Measurements from ENCODE around the gene LRMDA. TPM values are rescaled to one million over a fixed set of nuclear protein-coding genes. Genes with fewer than 3 reads are reported as not detected.
A peak's percentile ranks its signal among the peaks of the same experiment; 100 is the strongest.

LRMDA gene
- total RNA-seq, 1 experiment from 2014 or later = 7.9 TPM

- no peak for DNase-seq (ENCODE audit: low read depth)
Measured at GRCh38 chr10:76333796-76334195, 902.4 kb downstream of the LRMDA start.

GRCh38 chr10:76334255-76334654 is 902.8 kb downstream of the LRMDA start:
- no peak for DNase-seq (ENCODE audit: low read depth)

GRCh38 chr10:76336213-76336963 is 905.0 kb downstream of the LRMDA start:
- DNase-seq (ENCODE audit: low read depth) = peak; percentile 75

DNA sequence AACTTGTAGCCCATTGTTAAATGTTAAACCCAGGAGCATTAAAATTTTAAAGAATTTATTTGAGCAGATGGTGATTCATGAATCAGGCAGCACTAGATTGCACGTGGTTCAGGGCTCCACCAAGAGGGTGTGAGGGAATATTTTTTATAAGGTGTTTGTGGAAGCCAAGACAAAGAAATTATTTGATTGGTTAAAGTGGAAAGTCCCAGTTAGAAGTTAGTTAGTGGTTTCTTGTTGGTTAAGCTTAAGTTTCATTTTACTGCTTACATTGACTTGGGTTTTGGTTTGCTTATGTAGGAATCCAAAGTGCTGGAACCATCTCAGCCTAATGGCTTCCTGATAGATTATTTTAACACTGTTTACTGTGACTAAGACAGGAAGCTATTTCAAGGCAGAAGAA is 906.2 kb downstream of the LRMDA start:
- peak; percentile 58 for DNase-seq (ENCODE audit: low read depth)

DNA sequence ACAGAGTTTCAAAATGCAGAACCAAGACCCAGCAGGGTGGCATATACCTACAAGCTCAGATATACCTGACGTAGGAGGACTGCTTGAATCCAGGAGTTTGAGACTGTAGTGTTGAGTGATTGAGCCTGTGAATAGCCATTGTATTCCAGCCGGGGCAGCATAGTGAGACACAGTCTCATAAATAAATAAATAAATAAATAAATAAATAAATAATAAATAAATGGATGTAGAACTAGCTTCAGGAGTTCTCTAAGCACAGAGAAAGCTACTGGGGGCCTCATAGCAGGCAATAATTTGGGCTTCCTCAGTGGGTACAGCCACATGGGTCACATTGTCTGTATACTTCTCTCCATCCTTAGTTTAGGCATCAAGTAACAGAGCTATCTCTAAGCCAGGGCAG is 906.8 kb downstream of the LRMDA start:
- DNase-seq (ENCODE audit: low read depth) = no peak

- no peak for DNase-seq (ENCODE audit: low read depth)
Measured at GRCh38 chr10:76341740-76342139, 910.3 kb downstream of the LRMDA start.

DNA sequence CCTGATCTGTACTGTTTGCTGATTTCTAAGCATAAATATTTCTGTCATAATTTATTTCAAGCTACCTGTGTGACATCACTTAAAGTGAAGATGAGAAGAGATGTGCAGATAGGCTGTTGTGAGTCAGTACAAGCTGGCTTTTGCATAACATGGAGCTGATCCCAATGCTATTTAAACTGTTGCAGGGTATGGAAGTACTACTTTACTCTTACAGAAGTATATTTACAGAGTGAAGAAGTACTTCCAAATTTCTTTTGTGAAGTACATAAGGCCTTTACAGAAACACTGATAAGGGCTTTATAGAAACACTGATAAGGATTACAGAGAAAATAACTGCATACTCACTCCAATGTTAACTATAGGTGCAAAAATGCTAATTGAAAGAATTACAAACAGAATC is 911.6 kb downstream of the LRMDA start:
- no peak for DNase-seq (ENCODE audit: low read depth)

DNA sequence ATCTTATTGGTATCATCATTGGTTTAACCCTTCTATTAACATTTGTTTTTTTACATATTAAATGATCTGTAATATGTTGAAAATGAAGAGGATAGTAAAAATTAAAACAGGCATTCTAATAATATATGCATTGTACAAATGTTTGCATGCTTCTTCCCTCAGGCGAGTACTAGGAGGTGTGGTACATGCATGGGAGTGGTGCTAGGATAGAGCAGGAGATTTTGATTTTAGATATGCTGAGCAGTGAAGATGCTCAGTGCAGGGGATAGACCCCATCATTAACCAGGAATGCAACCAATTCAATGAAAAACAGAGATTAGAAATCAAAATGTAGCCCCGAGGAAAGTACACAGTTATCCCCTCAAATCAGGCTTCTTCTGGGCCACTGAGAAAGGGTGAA is 916.4 kb downstream of the LRMDA start:
- DNase-seq (ENCODE audit: low read depth) = no peak

DNA sequence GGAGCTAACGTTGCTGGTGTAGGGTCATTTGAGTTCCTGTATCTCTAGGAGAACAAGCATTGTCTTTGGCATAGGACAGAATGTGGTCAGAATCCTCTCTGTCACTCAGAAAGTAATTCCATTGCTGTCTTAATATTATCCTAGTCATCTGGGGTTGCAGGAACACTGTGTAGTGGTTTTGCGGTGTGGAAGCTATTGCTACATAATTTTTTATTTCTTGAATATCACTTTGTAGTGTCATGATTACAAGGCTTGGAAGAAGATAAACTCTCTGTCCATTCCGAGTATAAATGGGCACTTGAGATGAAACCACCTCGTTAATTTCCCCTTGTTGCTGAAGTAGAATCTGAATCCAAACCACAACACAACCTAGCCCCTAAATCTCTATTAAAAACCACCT is 919.2 kb downstream of the LRMDA start:
- peak; percentile 89 for DNase-seq (ENCODE audit: low read depth)

- peak; percentile 94 for DNase-seq (ENCODE audit: low read depth)
Measured at GRCh38 chr10:76352300-76352699, 920.9 kb downstream of the LRMDA start.

GRCh38 chr10:76353237-76353851 is 921.9 kb downstream of the LRMDA start:
- no peak for DNase-seq (ENCODE audit: low read depth)

GRCh38 chr10:76354212-76354738 is 922.9 kb downstream of the LRMDA start:
- no peak for DNase-seq (ENCODE audit: low read depth)

- no peak for DNase-seq (ENCODE audit: low read depth)
Measured at GRCh38 chr10:76354921-76355320, 923.5 kb downstream of the LRMDA start.

GRCh38 chr10:76356557-76356956 is 925.1 kb downstream of the LRMDA start:
- peak; percentile 63 for DNase-seq (ENCODE audit: low read depth)

GRCh38 chr10:76357726-76358415 is 926.4 kb downstream of the LRMDA start:
- DNase-seq (ENCODE audit: low read depth) = no peak

GRCh38 chr10:76358743-76359395 is 927.4 kb downstream of the LRMDA start:
- DNase-seq (ENCODE audit: low read depth) = no peak

GRCh38 chr10:76375761-76376160 is 944.3 kb downstream of the LRMDA start:
- DNase-seq (ENCODE audit: low read depth) = no peak

DNA sequence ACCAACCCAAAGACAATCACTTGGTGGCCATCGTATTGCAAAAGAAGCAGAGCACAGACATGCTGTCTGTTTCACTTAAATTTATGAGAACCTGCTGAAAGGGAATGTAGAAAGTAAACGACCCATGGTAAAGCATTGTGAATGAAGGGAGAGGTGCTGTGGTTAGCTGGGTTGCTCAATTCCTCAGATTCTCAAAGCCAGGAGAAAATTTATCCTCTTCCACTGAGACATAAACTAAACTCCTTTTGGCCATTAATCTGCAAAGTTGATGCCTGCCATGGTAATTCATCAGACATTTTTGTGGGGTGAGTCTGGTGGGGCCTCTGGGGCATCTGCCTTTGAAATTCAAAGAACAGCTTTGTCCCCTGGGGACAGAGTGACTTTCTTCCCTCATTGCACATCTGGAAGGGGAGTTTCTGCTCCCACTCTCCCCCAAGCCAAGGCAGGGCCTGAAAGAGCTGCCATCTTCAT is 951.0 kb downstream of the LRMDA start:
- peak; percentile 96 for DNase-seq (ENCODE audit: low read depth)

DNA sequence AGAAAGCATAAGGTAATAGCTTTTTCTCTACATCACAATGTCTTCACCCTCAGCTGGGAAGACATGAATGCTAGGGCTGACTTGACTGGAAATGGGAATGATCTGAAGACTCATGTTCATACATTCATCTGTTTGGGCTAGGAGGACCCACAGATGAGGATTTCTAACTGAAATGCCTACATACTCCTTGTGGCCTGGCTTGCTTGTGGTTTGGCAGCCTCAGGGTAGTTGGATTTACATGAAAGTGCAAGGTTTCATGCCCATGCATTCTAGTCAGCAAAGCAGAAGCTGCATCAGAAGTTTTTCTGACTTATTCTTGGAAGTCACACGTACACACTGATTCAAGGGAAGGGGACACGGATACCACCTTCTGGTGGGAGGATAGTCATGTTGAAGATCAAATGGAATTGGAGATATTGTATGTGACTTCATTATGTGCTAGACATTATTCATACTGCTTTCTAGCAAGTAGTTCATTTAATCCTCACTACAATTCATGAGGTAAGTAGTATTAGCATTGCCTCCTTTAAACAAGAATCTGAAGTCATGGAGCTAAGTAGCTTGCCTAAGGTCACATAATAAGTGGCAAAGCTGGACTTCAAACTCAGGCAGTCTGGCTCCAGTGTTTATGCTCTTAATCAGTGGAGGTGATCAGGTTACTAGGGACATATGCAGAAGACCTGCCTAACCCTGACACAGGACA is 957.0 kb downstream of the LRMDA start:
- DNase-seq (ENCODE audit: low read depth) = peak; percentile 89

DNA sequence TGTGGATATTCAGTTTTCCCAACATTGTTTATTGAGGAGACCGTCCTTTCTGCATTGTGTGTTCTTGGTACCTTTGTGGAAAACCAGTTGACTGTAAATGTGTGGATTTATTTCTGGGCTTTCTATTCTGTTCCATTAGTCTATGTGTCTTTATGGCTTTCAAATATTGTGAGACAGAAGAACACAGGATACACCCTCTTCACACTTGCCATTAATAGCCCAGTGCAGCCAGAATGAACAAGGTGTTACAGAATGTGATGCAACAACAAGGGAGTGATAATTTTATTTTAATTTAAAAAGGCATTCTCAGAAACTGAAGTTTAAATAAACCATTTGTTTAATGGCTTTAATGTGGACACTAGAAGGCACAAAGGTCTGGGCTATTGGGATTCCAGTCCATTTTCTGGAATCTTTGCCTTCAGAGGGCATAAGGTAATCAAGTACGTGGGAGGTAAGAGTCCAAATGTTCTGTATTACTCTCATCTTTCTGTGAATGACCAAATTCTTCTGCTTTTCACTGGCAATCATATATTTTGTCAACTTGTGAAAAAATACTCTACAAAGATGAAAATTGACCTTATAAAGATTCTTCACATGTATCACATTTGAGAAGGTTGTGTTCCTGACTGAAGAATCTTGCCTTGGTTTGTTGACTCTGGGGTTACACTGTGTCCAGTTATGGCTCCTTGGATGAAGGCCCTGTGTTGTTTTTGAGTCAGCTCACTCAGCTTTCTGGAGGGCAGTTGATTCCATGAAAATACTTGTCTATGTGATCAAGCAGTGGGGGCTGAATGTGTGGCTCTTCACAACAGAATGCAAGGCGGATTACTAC is 962.7 kb downstream of the LRMDA start:
- DNase-seq (ENCODE audit: low read depth) = no peak

DNA sequence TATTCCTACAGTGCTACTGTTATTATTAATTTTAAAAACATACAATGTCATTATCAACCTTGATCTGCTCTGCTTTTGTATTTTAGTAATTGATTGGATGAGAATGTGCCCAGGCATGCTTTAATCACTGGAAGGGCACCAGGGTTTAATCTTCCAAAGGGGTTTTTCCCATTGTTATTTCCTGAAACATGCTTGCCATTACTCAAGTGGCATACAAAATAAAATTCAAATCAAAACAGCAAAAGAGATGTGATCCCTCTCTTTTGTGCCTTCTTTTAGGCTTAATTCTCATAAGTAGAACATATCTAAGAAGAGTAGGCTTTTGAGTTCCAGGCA is 963.3 kb downstream of the LRMDA start:
- no peak for DNase-seq (ENCODE audit: low read depth)

Data from RPMI7951 (cell line).